ENCODE results near the gene STATH. TPM values are rescaled to one million over a fixed set of nuclear protein-coding genes. Genes with fewer than 3 reads are reported as not detected.

The STATH gene
- total RNA-seq, 1 experiment from 2014 or later: not detected

- no peak for TF ChIP-seq CTCF (IDR thresholded peaks at IDR 0.05 in 2 of 3, conservative IDR thresholded peaks at IDR 0.05 in 1 of 3; ENCODE audit: borderline replicate concordance in 1 of 3, insufficient read depth in 1 of 3, low read depth in 2 of 3, low read length in 2 of 3)
- no peak for TF ChIP-seq RAD21 (IDR thresholded peaks at IDR 0.05; ENCODE audit: low read depth)
- TF ChIP-seq YY1 (IDR thresholded peaks at IDR 0.05; ENCODE audit: extremely low read depth, insufficient replicate concordance, low read depth, low read length): no peak
- TF ChIP-seq FOSL1 (IDR thresholded peaks at IDR 0.05; ENCODE audit: low read depth): no peak
- TF ChIP-seq EGR1 (IDR thresholded peaks at IDR 0.05; ENCODE audit: low read depth): no peak
- no peak for TF ChIP-seq ELF1 (IDR thresholded peaks at IDR 0.05; ENCODE audit: borderline replicate concordance, low read depth)
- TF ChIP-seq SRF (IDR thresholded peaks at IDR 0.05; ENCODE audit: low read depth): no peak
- TF ChIP-seq POLR2AphosphoS5 (IDR thresholded peaks at IDR 0.05; ENCODE audit: low read depth, low read length): no peak
- TF ChIP-seq CEBPB (IDR thresholded peaks at IDR 0.05; ENCODE audit: low read depth): no peak
- TF ChIP-seq ZBTB33 (IDR thresholded peaks at IDR 0.05; ENCODE audit: extremely low read depth, insufficient replicate concordance, low read length): no peak
- no peak for TF ChIP-seq EZH2phosphoT487 (IDR thresholded peaks at IDR 0.05; ENCODE audit: borderline replicate concordance)
Observed at GRCh38 chr4:70023218-70023617, 27.5 kb downstream of the STATH start (continued).

- Histone ChIP-seq H4K20me1 (ENCODE audit: insufficient read depth) (no peaks in the 10 kb centered on the region), H3K27me3 (ENCODE audit: insufficient read depth, low read length) (no peaks in the 10 kb centered on the region), H3K4me1 (ENCODE audit: control insufficient read depth in 1 of 2, insufficient read depth in 2 of 2, low read length in 2 of 2) (no peaks in the 10 kb centered on the region), H3K9me3 (ENCODE audit: control insufficient read depth in 1 of 2, insufficient read depth in 1 of 2, low read depth in 1 of 2, low read length in 2 of 2) (no peaks in the 10 kb centered on the region), H3K27ac (ENCODE audit: low read depth, low read length) (no peak overlapping the region), H3K9me2 (ENCODE audit: insufficient read depth) (no peaks in the 10 kb centered on the region), H3K36me3 (ENCODE audit: control insufficient read depth in 1 of 2, insufficient read depth in 2 of 2, low read length in 2 of 2) (no peaks in the 10 kb centered on the region), H2AFZ (ENCODE audit: low read depth, low read length, poor library complexity, severe bottlenecking) (no peak overlapping the region), H3K79me2 (ENCODE audit: insufficient read depth, low read length) (no peaks in the 10 kb centered on the region), H3K4me3 (replicated peaks in 1 of 2; ENCODE audit: low read depth in 1 of 2, low read length in 2 of 2) (no peak overlapping the region), H3K4me2 (ENCODE audit: low read length) (no peak overlapping the region), H3K9ac (ENCODE audit: low read length) (no peak overlapping the region)
- BruUV-seq (replicated peaks): no TSS peak
- DNase-seq (ENCODE audit: low read depth, low spot score) (no peak), ATAC-seq (no peak)
- intact Hi-C loops (cut with micrococcal nuclease): no loop called here
- ChIA-PET POLR2A (no interaction called here), RAD21 (ENCODE audit: low non-redundant PET in 1 of 2, low total read pairs in 2 of 2, uncharacterized antibody in 2 of 2, unreplicated experiment in 2 of 2) (no interaction called here), CTCF (no interaction called here)
- TF ChIP-seq POLR2A (IDR thresholded peaks at IDR 0.05; ENCODE audit: borderline replicate concordance, extremely low read depth, insufficient read depth, insufficient read length): no peak
- TF ChIP-seq REST (IDR thresholded peaks at IDR 0.05; ENCODE audit: low read depth): no peak
- TF ChIP-seq SP1 (IDR thresholded peaks at IDR 0.05; ENCODE audit: low read depth): no peak
- no peak for TF ChIP-seq YY1 (IDR thresholded peaks at IDR 0.05; ENCODE audit: extremely low read depth, insufficient replicate concordance, low read depth, low read length)
- no peak for TF ChIP-seq TCF7L2 (IDR thresholded peaks at IDR 0.05; ENCODE audit: borderline replicate concordance, extremely low read depth, insufficient read depth, insufficient read length)
- TF ChIP-seq ZFX (IDR thresholded peaks at IDR 0.05): no peak
- TF ChIP-seq EGR1 (IDR thresholded peaks at IDR 0.05; ENCODE audit: low read depth): no peak
- no peak for TF ChIP-seq FOSL1 (IDR thresholded peaks at IDR 0.05; ENCODE audit: low read depth)
Observed at GRCh38 chr4:70027011-70027410, 31.2 kb downstream of the STATH start.
